Activated T-cell treated with anti-CD3 and anti-CD28 coated beads for 24 hours (primary cell): Measurements from ENCODE around the gene PDE4A.
"Not testable (repeated sequence)": the region's sequence is repeated elsewhere in the genome, so short reads cannot be mapped to it uniquely, and the experiment has no call there.

Source experiments
- DNase-seq: peaks from one replicate; pipeline ENCODE4 v3.0.0-alpha.2; 2020; ENCODE audit warnings: low read depth

PDE4A gene

GRCh38 chr19:10424011-10424637 is 3.8 kb downstream of the PDE4A start:
- peak; percentile 51 for DNase-seq

- no peak for DNase-seq
Observed at GRCh38 chr19:10427169-10427568, 6.8 kb downstream of the PDE4A start.

- no peak for DNase-seq
Observed at GRCh38 chr19:10428996-10429381, 8.7 kb downstream of the PDE4A start.

GRCh38 chr19:10430505-10431253 is 10.3 kb downstream of the PDE4A start:
- DNase-seq, result no peak

- DNase-seq, result no peak
Observed at GRCh38 chr19:10431254-10431942, 11.1 kb downstream of the PDE4A start.

- DNase-seq, result peak; percentile 41
Observed at GRCh38 chr19:10431943-10432735, 11.8 kb downstream of the PDE4A start.

GRCh38 chr19:10432736-10433130 is 12.4 kb downstream of the PDE4A start:
- DNase-seq, result no peak

- no peak for DNase-seq
Observed at GRCh38 chr19:10433131-10433536, 12.8 kb downstream of the PDE4A start.

- DNase-seq, result no peak
Observed at GRCh38 chr19:10439588-10439987, 19.2 kb downstream of the PDE4A start.

GRCh38 chr19:10442698-10443097 is 22.4 kb downstream of the PDE4A start:
- DNase-seq, result no peak

GRCh38 chr19:10449037-10449436 is 28.7 kb downstream of the PDE4A start:
- no peak for DNase-seq

GRCh38 chr19:10450191-10450852 is 30.0 kb downstream of the PDE4A start:
- DNase-seq, result no peak

- DNase-seq, result no peak
Observed at GRCh38 chr19:10450853-10451609, 30.7 kb downstream of the PDE4A start.

GRCh38 chr19:10452726-10453618 is 32.6 kb downstream of the PDE4A start:
- DNase-seq, result no peak

- no peak for DNase-seq
Observed at GRCh38 chr19:10453852-10454251, 33.5 kb downstream of the PDE4A start.

GRCh38 chr19:10454267-10454666 is 33.9 kb downstream of the PDE4A start:
- DNase-seq, result no peak

GRCh38 chr19:10458733-10459132 is 38.4 kb downstream of the PDE4A start:
- DNase-seq, result not testable (repeated sequence)

GRCh38 chr19:10460714-10461046 is 40.3 kb downstream of the PDE4A start:
- DNase-seq, result no peak

- DNase-seq, result peak; percentile 80
Observed at GRCh38 chr19:10461047-10461949, 41.0 kb downstream of the PDE4A start.
